Osteocyte (in vitro differentiated cells): ENCODE data around the gene CGREF1. TPM values are rescaled to one million over a fixed set of nuclear protein-coding genes. Genes with fewer than 3 reads are reported as not detected.
A peak's percentile ranks its signal among the peaks of the same experiment; 100 is the strongest.

Experiments used
- DNase-seq: peaks from one replicate; pipeline ENCODE4 v3.0.0; 2021; ENCODE audit warnings: mixed read lengths; ENCODE audit not compliant: unreplicated experiment; ENCODE audit errors: extremely low spot score
- H3K27ac Mint-ChIP-seq: one replicate; pipeline ENCODE4 v1.8.0; 2021; ENCODE audit warnings: mild to moderate bottlenecking, mixed read lengths; ENCODE audit not compliant: unreplicated experiment
- H3K27me3 Mint-ChIP-seq: one replicate; pipeline ENCODE4 v1.8.0; 2021; ENCODE audit warnings: mixed read lengths; ENCODE audit not compliant: unreplicated experiment
- H3K36me3 Mint-ChIP-seq: one replicate; pipeline ENCODE4 v1.8.0; 2021; ENCODE audit warnings: mixed read lengths; ENCODE audit not compliant: unreplicated experiment
- H3K4me1 Mint-ChIP-seq: one replicate; pipeline ENCODE4 v1.8.0; 2021; ENCODE audit warnings: mixed read lengths; ENCODE audit not compliant: unreplicated experiment
- H3K4me3 Mint-ChIP-seq: one replicate; pipeline ENCODE4 v1.8.0; 2021; ENCODE audit warnings: mild to moderate bottlenecking, moderate library complexity, mixed read lengths; ENCODE audit not compliant: unreplicated experiment
- H3K9me3 Mint-ChIP-seq: one replicate; pipeline ENCODE4 v1.8.0; 2021; ENCODE audit warnings: mixed read lengths; ENCODE audit not compliant: unreplicated experiment
- total RNA-seq: library from RNA; stranded (reverse); gene quantifications from 2 replicates; pipeline ENCODE4 v1.2.1, GENCODE V29; 2021
- TF ChIP-seq, protein P1 (sequence below): fragments of 200-600 bp; sonication (generic); IDR thresholded peaks from 2 replicates; pipeline ENCODE4 v1.5.0; 2021; ENCODE audit warnings: antibody characterized with exemption, mild to moderate bottlenecking, moderate library complexity

Gene CGREF1
- total RNA-seq, 1 donor from 2014 or later, result 1.9 TPM

- Mint-ChIP-seq H3K4me3 (peak within 1 kb of the TSS; percentile 94), H3K27ac (peak within 1 kb of the TSS; percentile 90), H3K4me1 (peaks cover 14% of the 10 kb centered on the region), H3K36me3 (peaks cover 21% of the 10 kb centered on the region), H3K27me3 (peaks cover 8% of the 10 kb centered on the region), H3K9me3 (no peaks in the 10 kb centered on the region)
- TF ChIP-seq, protein P1, sequence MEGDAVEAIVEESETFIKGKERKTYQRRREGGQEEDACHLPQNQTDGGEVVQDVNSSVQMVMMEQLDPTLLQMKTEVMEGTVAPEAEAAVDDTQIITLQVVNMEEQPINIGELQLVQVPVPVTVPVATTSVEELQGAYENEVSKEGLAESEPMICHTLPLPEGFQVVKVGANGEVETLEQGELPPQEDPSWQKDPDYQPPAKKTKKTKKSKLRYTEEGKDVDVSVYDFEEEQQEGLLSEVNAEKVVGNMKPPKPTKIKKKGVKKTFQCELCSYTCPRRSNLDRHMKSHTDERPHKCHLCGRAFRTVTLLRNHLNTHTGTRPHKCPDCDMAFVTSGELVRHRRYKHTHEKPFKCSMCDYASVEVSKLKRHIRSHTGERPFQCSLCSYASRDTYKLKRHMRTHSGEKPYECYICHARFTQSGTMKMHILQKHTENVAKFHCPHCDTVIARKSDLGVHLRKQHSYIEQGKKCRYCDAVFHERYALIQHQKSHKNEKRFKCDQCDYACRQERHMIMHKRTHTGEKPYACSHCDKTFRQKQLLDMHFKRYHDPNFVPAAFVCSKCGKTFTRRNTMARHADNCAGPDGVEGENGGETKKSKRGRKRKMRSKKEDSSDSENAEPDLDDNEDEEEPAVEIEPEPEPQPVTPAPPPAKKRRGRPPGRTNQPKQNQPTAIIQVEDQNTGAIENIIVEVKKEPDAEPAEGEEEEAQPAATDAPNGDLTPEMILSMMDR, result peak; percentile 37
- DNase-seq, result peak; percentile 100
Measured at GRCh38 chr2:27133905-27134780, 15.2 kb upstream of the CGREF1 start, which contains the start of gene PREB. Gene PREB (minus strand): TSS chr2:27134636. CDS start chr2:27134421, 215 bp downstream.

- DNase-seq, result no peak
- TF ChIP-seq, protein P1, result no peak
- H3K4me3 Mint-ChIP-seq, result peak overlapping the region; percentile 94
- H3K4me1 Mint-ChIP-seq, result peaks cover 14% of the 10 kb centered on the region
- H3K9me3 Mint-ChIP-seq, result no peaks in the 10 kb centered on the region
- peaks cover 5% of the 10 kb centered on the region for H3K27me3 Mint-ChIP-seq
- peaks cover 25% of the 10 kb centered on the region for H3K36me3 Mint-ChIP-seq
- H3K27ac Mint-ChIP-seq, result no peak overlapping the region
Measured at GRCh38 chr2:27133195-27133875, 14.4 kb upstream of the CGREF1 start.

DNA sequence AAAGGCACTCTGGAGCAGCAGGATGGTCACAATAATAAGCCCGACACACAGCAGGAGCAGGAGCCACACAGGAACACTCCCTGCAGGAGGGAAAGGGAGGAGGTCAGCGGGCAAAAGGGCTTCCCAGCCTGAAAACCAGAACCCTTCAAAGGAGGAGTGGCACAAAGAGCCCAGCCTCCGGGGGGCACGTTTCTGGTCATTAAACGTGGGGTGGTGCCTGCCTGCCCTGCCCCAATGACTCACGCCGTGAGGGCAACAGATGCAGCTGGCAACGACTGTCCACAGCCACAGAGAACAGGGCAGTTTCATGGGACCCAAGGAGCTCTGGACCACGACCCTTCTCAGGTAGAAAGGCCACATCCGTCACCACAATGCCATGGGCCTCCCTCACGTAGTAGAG, 12.5 kb upstream of the CGREF1 start:
- no peak for DNase-seq
- Mint-ChIP-seq H3K27ac (no peak overlapping the region), H3K4me1 (peaks cover 14% of the 10 kb centered on the region), H3K36me3 (peaks cover 25% of the 10 kb centered on the region), H3K27me3 (no peaks in the 10 kb centered on the region), H3K9me3 (no peaks in the 10 kb centered on the region), H3K4me3 (no peak overlapping the region)
- TF ChIP-seq, protein P1, result no peak

GRCh38 chr2:27130396-27130795, 11.5 kb upstream of the CGREF1 start:
- H3K36me3 Mint-ChIP-seq, result peaks cover 25% of the 10 kb centered on the region
- H3K4me3 Mint-ChIP-seq, result no peak overlapping the region
- no peaks in the 10 kb centered on the region for H3K9me3 Mint-ChIP-seq

More at GRCh38 chr2:27130396-27130795, 11.5 kb upstream of the CGREF1 start:
- no peak overlapping the region for H3K27ac Mint-ChIP-seq
- peaks cover 14% of the 10 kb centered on the region for H3K4me1 Mint-ChIP-seq
- no peaks in the 10 kb centered on the region for H3K27me3 Mint-ChIP-seq
- DNase-seq, result no peak
- TF ChIP-seq, protein P1, result no peak
